HG02610 (cell line): Measurements from ENCODE around the gene OR4Q3.
"Not testable (repeated sequence)": the region's sequence is repeated elsewhere in the genome, so short reads cannot be mapped to it uniquely, and the experiment has no call there.

Experiments used
- ATAC-seq: cut with Tn5 transposase; IDR thresholded peaks from one replicate; pipeline ENCODE4 v1.9.1; 2021; ENCODE audit warnings: mild to moderate bottlenecking, moderate library complexity; ENCODE audit not compliant: unreplicated experiment

The OR4Q3 gene

DNA sequence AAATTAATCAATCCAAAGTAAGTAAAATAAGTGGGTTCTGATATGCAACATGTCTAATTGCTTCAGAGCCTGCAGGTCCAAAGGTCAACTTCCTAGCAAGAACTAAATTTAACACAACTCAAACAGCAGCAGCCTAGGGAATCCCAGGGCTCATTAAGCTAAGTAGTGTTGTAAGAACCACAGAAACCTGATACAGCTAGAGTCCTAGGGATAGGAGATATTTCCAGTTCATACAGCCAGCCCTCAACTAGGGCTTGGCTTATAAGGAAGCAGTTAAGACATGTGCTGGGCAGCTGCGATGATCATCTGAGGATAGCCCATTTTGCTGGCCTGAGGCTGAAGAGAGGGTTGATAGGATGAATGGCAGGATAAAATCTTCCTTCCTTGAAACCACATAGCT lies at the start of gene OR4Q3:
OR4Q3 (plus strand) TSS at position 316 of the 400 bp plus-strand sequence.
- ATAC-seq, result no peak

DNA sequence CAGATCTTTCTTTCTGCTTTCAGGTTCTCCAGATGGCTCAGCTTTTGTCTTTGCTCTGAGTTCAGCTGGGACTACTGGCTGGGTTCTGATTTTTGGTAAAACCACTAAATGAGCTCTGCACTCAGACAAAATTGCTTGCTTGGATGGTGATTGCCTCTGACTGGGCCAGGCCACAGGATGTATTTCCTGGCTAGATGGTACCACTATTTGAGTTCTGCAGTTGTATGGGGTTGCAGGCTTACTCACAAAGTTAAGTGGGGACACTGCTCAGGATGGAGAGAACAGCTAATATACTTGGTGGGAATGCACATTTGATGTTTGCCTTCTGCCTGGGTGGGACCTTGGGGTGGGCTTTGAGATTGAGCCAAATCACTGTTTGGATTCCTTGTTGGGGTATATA lies 14.0 kb upstream of the OR4Q3 start:
- no peak for ATAC-seq

DNA sequence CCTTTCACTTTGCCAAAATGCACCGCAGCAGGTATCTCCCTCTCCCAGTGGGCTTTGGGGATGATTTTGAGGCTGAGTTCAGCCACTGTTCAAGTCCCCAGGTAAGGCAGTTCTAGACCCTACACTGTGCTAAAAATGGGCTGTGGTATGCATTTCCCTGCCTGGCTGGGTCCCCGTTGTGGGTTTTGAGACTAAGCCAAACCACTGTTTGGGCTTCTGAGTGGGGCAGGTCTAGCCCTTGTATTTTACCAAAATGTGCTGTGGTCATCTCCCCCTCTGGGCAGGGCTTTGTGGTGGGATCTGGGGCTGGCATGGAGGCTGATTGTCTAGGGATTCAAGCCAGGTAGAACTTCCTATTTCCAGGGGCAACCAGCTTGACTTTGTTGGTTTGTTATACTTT lies 13.6 kb upstream of the OR4Q3 start:
- no peak for ATAC-seq

DNA sequence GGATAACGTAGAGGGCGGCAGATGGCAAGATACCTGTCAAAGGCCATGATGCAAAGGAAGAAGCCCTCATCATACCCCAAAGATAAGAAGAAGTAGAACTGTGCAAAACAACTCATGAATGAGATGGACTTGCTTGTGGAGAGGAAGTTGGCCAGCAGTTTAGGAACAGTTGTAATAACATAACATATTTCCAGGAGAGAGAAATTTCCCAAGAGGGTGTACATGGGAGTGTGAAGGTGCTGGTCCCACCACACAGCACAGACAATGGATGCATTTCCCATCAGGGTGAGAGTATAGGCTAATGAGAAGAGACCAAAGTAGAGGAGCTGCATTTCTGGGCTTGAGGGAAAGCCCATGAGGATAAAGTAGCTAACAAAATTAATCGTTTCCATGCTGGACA lies 9.5 kb upstream of the OR4Q3 start:
- not testable (repeated sequence) for ATAC-seq

DNA sequence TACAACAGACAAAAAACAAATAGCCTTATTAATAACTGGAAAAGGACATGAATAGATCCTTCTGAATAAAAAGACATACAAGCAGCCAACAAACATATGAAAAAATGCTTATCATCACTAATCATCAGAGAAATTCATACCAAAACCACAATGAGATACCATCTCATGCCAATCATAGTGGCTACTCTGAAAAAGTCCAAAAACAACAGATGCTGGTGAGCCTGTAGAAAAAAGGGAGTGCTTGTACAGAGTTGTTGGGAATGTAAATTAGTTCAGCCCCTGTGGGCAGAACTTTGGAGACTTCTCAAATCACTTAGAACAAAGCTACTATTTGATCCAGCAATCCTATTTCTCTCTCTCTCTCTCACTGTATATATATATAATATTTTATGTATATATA lies 8.9 kb downstream of the OR4Q3 start:
- not testable (repeated sequence) for ATAC-seq

DNA sequence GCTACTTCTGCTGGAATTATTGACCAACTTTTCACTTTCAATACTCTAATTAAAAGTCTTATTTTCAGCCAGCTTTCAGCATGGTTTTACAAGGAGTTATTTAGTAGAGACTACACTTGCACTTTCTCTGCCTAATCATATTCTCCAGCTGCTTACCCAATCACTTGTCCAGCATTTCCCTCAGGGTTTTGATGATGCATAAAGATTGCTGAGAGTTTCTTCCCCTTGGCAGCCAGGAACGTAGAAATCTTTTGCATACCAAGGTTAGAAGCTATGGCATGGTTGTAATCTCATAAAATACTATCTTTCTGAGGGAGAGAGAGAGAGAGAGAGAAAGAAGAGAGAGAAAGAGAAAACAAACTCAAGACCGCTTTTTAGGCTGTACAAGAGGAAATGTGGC lies 10.8 kb downstream of the OR4Q3 start:
- ATAC-seq, result no peak

DNA sequence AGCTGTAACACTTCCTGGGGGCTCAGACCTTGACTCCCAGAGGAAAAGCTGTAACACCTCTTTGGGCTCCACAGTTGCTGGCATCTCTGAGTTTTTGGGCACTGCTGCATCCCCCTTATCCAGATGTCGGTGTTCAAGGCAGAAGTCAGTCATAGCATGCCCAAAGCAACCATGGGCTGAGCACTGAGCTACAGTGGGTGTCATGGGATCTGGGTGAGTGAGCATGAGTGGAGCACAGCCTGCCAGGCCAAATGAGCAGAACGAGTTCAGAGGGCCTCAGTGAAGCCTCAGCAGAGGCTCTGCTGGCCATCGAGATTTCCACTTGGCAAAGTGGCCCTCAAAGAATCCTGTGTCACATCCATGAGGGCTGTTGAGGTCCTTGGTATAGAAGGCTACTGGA lies 28.1 kb downstream of the OR4Q3 start:
- not testable (repeated sequence) for ATAC-seq

DNA sequence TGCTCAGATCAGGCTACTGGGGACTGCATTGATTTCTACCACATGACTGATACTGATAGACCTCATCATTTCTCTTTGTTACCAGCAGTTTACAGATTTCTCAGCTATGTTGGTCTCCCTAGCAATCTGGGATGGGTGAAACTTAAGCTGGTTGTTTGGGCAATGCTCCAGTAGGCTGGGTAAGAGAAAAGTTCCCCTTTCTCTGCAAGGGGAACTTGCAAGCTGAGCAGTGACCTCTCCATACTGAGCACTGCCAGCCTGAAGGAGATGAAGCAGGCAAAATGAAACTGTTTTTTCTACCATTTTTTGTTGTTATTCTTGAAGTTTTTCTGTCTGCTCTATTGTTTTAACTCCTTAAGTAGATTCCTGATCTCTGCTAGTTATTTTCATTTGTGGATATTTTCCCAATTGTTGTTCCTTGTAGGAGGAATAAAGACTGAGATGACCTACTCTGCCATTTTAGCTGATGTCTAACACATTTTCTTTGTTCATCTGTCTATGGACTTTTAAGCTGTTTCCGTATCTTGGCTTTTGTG lies 28.6 kb downstream of the OR4Q3 start:
- no peak for ATAC-seq

DNA sequence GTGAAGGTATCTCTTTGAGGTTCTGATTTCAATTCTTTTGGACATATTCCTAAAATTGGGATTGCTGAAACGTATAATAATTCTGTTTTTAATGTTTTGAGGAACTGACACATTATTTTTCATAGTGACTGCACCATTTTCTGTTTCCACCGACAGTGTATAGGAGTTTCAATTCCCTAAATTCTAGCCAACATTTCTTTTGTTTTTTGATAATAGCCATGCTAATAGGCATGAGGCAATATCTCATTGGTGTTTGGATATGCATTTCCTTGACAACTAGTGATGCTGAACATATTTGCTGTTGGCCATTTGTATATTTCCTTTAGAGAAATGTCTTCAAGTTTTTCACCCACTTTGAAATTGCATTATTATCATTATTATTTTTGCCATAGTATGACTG lies 29.1 kb downstream of the OR4Q3 start:
- ATAC-seq, result not testable (repeated sequence)

DNA sequence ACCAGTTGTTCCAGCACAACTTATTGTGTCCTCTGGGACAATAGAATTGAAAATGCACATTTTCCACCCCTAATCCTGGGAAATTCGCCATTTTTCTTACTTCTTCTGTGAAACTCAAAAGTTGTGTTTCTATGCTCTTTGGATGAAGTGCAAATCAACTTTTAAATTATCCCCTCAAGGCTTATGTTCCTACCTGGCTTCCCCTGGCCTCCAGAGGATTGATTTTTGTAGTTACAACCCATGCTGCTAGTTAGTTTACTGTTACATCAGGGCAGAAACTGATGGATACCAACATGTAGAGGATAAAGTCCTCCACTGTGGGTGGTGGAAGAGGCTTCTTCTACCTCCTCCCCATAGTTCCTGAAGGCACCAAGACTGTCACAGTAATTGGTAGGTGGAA lies 29.8 kb downstream of the OR4Q3 start, which contains the start of gene OR4M1:
OR4M1 (plus strand) TSS at position 301 of the 400 bp plus-strand sequence. CDS start 6,819 bp downstream, outside the sequence.
- not testable (repeated sequence) for ATAC-seq

DNA sequence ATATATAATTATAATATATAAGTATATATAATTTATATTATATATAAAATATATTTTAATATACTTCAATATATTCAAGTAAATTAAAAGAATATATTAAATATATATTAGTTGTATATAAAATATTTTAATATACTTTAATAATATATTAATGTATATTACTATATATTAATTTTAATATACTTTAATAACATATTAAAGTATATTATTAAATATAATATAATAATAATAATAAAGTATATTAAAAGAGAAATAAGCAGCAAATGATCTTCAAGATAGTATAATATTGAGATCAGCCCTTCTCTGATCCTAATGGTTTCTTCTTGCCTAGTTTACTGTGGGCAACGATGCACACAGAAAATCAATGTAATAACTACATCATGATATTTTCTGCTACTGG lies 32.2 kb downstream of the OR4Q3 start:
- ATAC-seq, result no peak

DNA sequence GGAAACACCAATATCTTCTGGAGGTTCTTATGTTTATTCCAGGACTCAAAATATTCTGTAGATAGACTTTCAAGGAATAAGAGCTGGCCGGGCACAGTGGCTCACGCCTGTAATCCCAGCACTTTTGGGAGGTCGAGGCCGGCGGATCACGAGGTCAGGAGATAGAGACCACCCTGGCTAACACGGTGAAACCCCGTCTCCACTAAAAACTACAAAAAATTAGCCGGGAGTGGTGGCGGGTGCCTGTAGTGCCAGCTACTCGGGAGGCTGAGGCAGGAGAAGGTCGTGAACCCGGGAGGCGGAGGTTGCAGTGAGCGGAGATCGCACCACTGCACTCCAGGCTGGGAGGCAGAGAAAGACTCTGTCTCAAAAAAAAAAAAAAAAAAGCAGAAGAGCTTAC lies 42.5 kb downstream of the OR4Q3 start:
- ATAC-seq, result not testable (repeated sequence)

DNA sequence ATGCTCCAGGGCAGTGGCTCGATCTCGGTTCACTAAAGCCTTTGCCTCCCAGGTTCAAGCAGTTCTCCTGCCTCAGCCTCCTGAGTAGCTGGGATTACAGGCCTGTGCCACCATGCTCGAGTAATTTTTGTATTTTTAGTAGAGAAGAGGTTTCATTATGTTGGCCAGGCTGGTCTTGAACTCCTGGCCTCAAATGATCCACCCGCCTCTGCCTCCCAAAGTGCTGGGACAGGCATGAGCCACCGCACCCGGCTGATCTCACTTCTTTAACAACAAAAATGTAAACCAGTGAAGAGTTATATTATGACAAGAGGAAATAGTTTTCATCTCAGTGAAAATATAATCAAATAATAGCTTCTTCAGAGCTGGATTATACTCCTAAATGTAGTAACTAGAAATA lies 43.9 kb downstream of the OR4Q3 start:
- ATAC-seq, result not testable (repeated sequence)

DNA sequence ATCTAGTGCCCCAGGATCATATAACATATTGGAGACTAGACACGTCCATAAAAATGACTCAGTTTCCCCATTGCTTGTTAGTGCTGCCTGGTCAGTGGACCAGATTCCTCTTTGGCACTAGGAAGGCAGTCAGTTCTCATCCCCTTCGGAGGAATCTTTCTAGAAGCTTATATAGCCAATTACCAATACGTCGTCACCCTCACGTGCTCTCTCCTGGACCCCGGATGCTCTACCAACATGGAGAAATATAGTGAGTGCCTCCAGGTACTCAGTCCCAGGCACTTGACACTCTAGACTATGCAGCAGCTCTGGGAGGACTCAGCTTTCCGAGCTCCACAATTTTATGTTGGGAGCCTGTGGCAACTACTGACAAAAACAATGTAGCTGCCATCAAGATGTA lies 44.8 kb downstream of the OR4Q3 start:
- ATAC-seq, result not testable (repeated sequence)

DNA sequence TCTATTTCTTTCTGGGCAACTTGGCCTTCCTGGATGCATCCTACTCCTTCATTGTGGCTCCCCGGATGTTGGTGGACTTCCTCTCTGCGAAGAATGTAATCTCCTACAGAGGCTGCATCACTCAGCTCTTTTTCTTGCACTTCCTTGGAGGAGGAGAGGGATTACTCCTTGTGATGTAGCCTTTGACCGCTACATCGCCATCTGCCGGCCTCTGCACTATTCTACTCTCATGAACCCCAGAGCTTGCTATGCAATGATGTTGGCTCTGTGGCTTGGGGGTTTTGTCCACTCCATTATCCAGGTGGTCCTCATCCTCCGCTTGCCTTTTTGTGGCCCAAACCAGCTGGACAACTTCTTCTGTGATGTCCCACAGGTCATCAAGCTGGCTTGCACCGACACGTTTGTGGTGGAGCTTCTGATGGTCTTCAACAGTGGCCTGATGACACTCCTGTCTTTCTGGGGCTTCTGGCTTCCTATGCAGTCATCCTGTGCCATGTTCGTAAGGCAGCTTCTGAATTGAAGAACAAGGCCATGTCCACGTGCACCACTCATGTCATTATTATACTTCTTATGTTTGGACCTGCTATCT lies 53.2 kb downstream of the OR4Q3 start:
- ATAC-seq, result not testable (repeated sequence)
